ENCODE data around the gene NECAB2. TPM values are rescaled to one million over a fixed set of nuclear protein-coding genes. Genes with fewer than 3 reads are reported as not detected.

Gene NECAB2
- total and polyA plus RNA-seq, 2 of the 8 experiments (the other 6 are each of a cell fraction or from before 2014, with no cell fraction given) = 3.6 to 4.2 TPM

- H3K79me2 ChIP-seq (ENCODE audit: control insufficient read depth in 1 of 2, insufficient read depth in 2 of 2, low read length in 2 of 2) = no peaks in the 10 kb centered on the region
Measured at GRCh38 chr16:83981799-83982198, 13.8 kb downstream of the NECAB2 start.

More at GRCh38 chr16:83981799-83982198, 13.8 kb downstream of the NECAB2 start:
- Histone ChIP-seq H4K20me1 (replicated peaks in 1 of 2; ENCODE audit: control insufficient read depth in 1 of 2, insufficient read depth in 2 of 2, low read length in 2 of 2) (no peaks in the 10 kb centered on the region), H3K14ac (ENCODE audit: insufficient read length) (no peak overlapping the region), H2AFZ (ENCODE audit: low read length) (no peak overlapping the region), H3K18ac (ENCODE audit: extremely low read depth, low read length) (no peak overlapping the region), H3K23ac (ENCODE audit: insufficient read length) (no peak overlapping the region), H3K27ac (ENCODE audit: low read depth, low read length) (no peak overlapping the region), H2BK120ac (replicated peaks; ENCODE audit: low read depth, low read length) (no peak overlapping the region), H2AK5ac (ENCODE audit: low read depth, low read length) (no peak overlapping the region), H3K9me3 (ENCODE audit: insufficient read depth in 2 of 2, low read depth in 1 of 2, low read length in 1 of 2) (peaks cover 16 to 22% of the 10 kb centered on the region in 2 experiments), H3K79me1 (ENCODE audit: low read depth, low read length) (no peaks in the 10 kb centered on the region), H3K27me3 (replicated peaks in 1 of 4; ENCODE audit: control insufficient read depth in 3 of 4, extremely low read depth in 1 of 4, insufficient read depth in 3 of 4, low read length in 3 of 4) (no peaks in the 10 kb centered on the region), H4K8ac (ENCODE audit: extremely low read depth, insufficient read depth, low read length) (no peak overlapping the region; the same call in 1 of the 2 replicates), H4K5ac (ENCODE audit: insufficient read length, low read depth, low read length) (no peak overlapping the region), H3K4me1 (replicated peaks in 1 of 4; ENCODE audit: control insufficient read depth in 3 of 4, insufficient read depth in 4 of 4, low read length in 3 of 4) (no peaks in the 10 kb centered on the region), H3K9ac (replicated peaks in 1 of 4; ENCODE audit: extremely low read depth in 1 of 4, low read depth in 3 of 4, low read length in 3 of 4) (no peak overlapping the region), H3K4me2 (ENCODE audit: insufficient read depth in 1 of 2, low read depth in 2 of 2, low read length in 2 of 2) (no peak overlapping the region), H3K36me3 (ENCODE audit: control insufficient read depth in 2 of 4, insufficient read depth in 4 of 4, low read length in 3 of 4) (peaks cover 0 to 5% (median 2%) of the 10 kb centered on the region in 4 experiments; a peak in 2 of 8 replicates), H4K91ac (replicated peaks; ENCODE audit: insufficient read length, low read length) (no peak overlapping the region), H2BK12ac (ENCODE audit: low read depth, low read length) (no peak overlapping the region), H2BK5ac (ENCODE audit: low read depth, low read length) (no peak overlapping the region), H3K4ac (replicated peaks; ENCODE audit: insufficient read length, low read depth, low read length) (no peak overlapping the region), H2BK15ac (ENCODE audit: low read length) (no peak overlapping the region), H3K4me3 (ENCODE audit: extremely low read depth in 1 of 4, insufficient read depth in 2 of 4, low read depth in 3 of 4, low read length in 4 of 4) (no peak overlapping the region), H2BK20ac (ENCODE audit: low read length) (no peak overlapping the region), H3K23me2 (ENCODE audit: low read depth, low read length) (no peaks in the 10 kb centered on the region), H3K56ac (replicated peaks; ENCODE audit: insufficient read length, low read depth, low read length) (no peak overlapping the region)
- WGBS, 2 experiments (ENCODE audit: extremely low coverage in 1 of 2, insufficient coverage in 1 of 2, insufficient read length in 1 of 2, insufficient replicate concordance in 2 of 2, low coverage in 1 of 2, low lambda C conversion rate in 2 of 2, missing lambda C conversion rate in 1 of 2) = 91% methylated on average over 8 of the region's 8 CpGs; no CpG with 5 or more reads in 1 of the 2 experiments
- no peak for FAIRE-seq
- CTCF ChIA-PET (ENCODE audit: partially characterized antibody) = interaction anchor here (2.2 to 6.3 kb wide), 2 partner anchors 13 to 61 kb away, joined by 6 to 42 read pairs; partner anchors contain the start of gene SLC38A8
- no peak for DNase-seq (ENCODE audit: low read depth in 1 of 2, low spot score in 2 of 2)
- no peak for TF ChIP-seq KDM1A (IDR thresholded peaks at IDR 0.05; ENCODE audit: borderline replicate concordance, low read length)
- no peak for TF ChIP-seq EZH2 (IDR thresholded peaks at IDR 0.05; ENCODE audit: low read depth, low read length, severe bottlenecking)
- TF ChIP-seq SRF (IDR thresholded peaks at IDR 0.05; ENCODE audit: low read depth, low read length) = no peak
- no peak for TF ChIP-seq HDAC6 (IDR thresholded peaks at IDR 0.05; ENCODE audit: low read depth, low read length)
- TF ChIP-seq YY1 (IDR thresholded peaks at IDR 0.05; ENCODE audit: low read depth, low read length) = no peak
- no peak for TF ChIP-seq JUND (IDR thresholded peaks at IDR 0.05; ENCODE audit: low read length)
- TF ChIP-seq TAF1 (IDR thresholded peaks at IDR 0.05; ENCODE audit: low read depth, low read length) = no peak
- no peak for TF ChIP-seq GTF2F1 (IDR thresholded peaks at IDR 0.05; ENCODE audit: borderline replicate concordance, low read depth, low read length)
- no peak for TF ChIP-seq MAFK (IDR thresholded peaks at IDR 0.05; ENCODE audit: low read depth, low read length)
- no peak for TF ChIP-seq SP2 (IDR thresholded peaks at IDR 0.05; ENCODE audit: low read length)
- no peak for TF ChIP-seq POLR2AphosphoS5 (IDR thresholded peaks at IDR 0.05; ENCODE audit: low read depth, low read length)
- POLR2A ChIA-PET (ENCODE audit: partially characterized antibody) = interaction anchor here (1.1 kb wide), 1 partner anchor 12 kb away, joined by 3 read pairs; no protein-coding TSS in a partner anchor
